Measurements from ENCODE around the gene ZSCAN9.
A peak's percentile ranks its signal among the peaks of the same experiment; 100 is the strongest.

ZSCAN9 gene

DNA sequence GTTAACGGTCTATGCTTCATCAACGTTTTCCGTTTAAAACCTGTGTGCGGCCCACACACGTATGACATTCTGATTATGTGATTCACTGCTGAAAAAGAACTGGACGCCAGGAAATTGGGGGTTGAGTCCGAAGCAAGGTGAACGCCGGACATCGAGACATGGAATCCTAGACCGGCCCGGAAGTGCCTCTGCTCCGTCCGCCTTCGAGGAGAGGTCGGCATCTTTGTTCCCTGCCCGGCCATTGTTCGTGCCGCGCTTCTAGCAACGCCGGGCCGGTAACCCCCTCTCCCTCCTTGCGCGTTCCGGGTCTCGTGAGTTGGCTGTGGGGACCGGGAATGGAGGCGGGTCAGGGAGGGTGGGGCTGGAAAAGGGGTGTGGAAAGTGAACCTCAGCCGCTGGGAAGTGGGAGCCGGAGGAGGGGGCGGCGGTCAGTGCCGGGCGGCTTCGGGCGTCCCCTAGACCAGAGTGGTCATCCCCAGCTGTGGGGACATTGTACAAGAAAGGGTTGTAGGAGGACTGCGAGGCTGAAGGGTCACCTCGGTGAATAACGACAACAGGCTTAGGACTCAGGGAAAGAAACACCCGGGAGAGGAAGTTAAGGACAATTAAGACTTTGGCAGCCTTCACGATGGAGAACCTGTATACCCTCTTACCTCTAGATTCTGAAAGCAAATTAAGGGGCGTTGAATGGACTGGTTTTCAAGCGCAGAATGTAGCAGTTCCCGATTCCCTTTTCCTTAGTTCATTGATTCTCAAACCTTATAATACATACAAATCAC is at the start of gene ZSCAN9:
TSS of gene ZSCAN9 (plus strand) at position 220 of the 779 bp plus-strand sequence. CDS start 1,810 bp downstream, outside the sequence.
- H3K27ac Mint-ChIP-seq, result peak within 1 kb of the TSS; percentile 92
- peaks cover 20 to 27% of the 10 kb centered on the region in 2 donors for H3K36me3 Mint-ChIP-seq
- peak within 1 kb of the TSS; percentile 90 to 93 for H3K4me3 Mint-ChIP-seq
- no peaks in the 10 kb centered on the region for H3K9me3 Mint-ChIP-seq
- DNase-seq, result peak; percentile 70
- ATAC-seq (replicated peaks), result peak; percentile 98
- peaks cover 7 to 16% of the 10 kb centered on the region in 2 donors for H3K27me3 Mint-ChIP-seq
- peaks cover 18 to 28% of the 10 kb centered on the region in 2 donors for H3K4me1 Mint-ChIP-seq

- no peaks in the 10 kb centered on the region for H3K4me1 Mint-ChIP-seq
- peaks cover 5 to 9% of the 10 kb centered on the region in 2 donors for H3K9me3 Mint-ChIP-seq
- H3K27ac Mint-ChIP-seq, result no peak overlapping the region
- no peak for ATAC-seq (replicated peaks)
- H3K27me3 Mint-ChIP-seq, result peaks cover 31 to 39% of the 10 kb centered on the region in 2 donors
- H3K36me3 Mint-ChIP-seq, result peaks cover 8 to 11% of the 10 kb centered on the region in 2 donors
- no peak overlapping the region for H3K4me3 Mint-ChIP-seq
- no peak for DNase-seq
Observed at GRCh38 chr6:28176373-28176772, 48.7 kb upstream of the ZSCAN9 start.

- H3K27me3 Mint-ChIP-seq, result peaks cover 25 to 43% of the 10 kb centered on the region in 2 donors
Observed at GRCh38 chr6:28182255-28182654, 42.8 kb upstream of the ZSCAN9 start.

DNA sequence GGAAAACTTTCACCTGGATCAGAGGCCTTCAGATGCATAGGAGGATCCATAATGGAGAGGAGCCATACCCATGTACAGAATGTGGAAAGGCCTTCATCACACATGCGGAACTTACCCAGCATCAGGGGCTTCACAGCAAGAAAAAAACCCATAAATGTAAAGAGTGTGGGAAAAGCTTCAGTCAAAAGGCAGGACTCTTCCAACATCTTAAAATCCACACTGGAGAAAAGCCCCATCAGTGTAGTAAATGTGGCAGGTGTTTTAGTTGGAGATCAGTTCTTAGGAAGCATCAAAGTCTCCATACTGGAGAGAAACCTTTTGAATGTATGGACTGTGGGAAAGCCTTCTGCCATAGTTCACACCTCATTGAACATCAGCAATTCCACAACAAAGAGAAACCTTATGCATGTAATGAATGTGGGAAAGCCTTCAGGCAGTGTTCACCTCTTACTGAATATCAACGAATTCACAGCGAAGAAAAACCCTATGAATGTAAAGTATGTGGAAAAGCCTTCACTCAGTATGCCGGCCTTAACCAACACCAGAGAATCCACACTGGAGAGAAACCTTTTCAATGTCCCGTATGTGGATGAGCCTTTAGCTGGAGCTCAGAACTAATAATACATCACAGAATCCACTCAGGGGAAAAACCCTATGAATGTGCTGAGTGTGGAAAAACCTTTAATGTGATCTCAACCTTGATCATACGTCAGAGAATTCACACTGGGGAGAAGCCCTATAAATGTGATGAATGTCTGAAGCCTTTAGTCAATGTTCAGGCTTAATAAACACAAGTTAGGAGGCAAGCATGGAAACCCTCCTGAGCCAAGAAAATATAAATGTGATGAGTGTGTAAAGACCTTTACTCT is 36.7 kb upstream of the ZSCAN9 start:
- no peaks in the 10 kb centered on the region for H3K4me1 Mint-ChIP-seq
- H3K9me3 Mint-ChIP-seq, result peaks cover 24 to 30% of the 10 kb centered on the region in 2 donors

More at GRCh38 chr6:28182255-28182654, 42.8 kb upstream of the ZSCAN9 start:
- H3K4me3 Mint-ChIP-seq, result no peak overlapping the region
- H3K27ac Mint-ChIP-seq, result no peak overlapping the region
- DNase-seq, result no peak
- H3K9me3 Mint-ChIP-seq, result peaks cover 16 to 19% of the 10 kb centered on the region in 2 donors
- peaks cover 0 to 3% of the 10 kb centered on the region in 2 donors for H3K36me3 Mint-ChIP-seq
- no peak for ATAC-seq (replicated peaks)
- H3K4me1 Mint-ChIP-seq, result no peaks in the 10 kb centered on the region

DNA sequence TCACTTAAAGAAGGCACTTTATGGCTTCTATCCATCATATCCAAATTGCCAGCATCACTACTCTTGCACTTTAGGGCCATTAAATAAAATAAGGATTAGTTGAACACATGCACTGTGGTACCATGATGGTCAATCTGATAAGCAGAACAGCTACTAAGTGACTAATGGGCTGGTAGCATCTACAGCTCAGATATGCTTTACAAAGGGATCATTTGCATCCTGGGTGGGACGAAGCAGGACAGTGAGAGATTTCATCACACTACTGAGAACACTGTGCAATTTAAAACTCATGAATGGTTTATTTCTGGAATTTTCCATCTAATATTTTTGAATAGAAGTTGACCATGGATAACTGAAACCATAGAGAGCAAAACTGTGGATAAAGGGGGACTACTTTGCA is 25.1 kb upstream of the ZSCAN9 start:
- Mint-ChIP-seq H3K9me3 (peaks cover 26 to 27% of the 10 kb centered on the region in 2 donors), H3K27ac (no peak overlapping the region), H3K36me3 (peaks cover 8 to 17% of the 10 kb centered on the region in 2 donors), H3K27me3 (peaks cover 54 to 57% of the 10 kb centered on the region in 2 donors), H3K4me1 (no peaks in the 10 kb centered on the region), H3K4me3 (no peak overlapping the region)
- ATAC-seq (replicated peaks), result no peak
- DNase-seq, result no peak

More for the DNA sequence above, 36.7 kb upstream of the ZSCAN9 start:
- H3K4me3 Mint-ChIP-seq, result no peak overlapping the region
- ATAC-seq (replicated peaks) (no peak), DNase-seq (no peak)
- H3K36me3 Mint-ChIP-seq, result peaks cover 0 to 5% of the 10 kb centered on the region in 2 donors
- H3K27me3 Mint-ChIP-seq, result peaks cover 3 to 6% of the 10 kb centered on the region in 2 donors
- no peak overlapping the region for H3K27ac Mint-ChIP-seq

- H3K27me3 Mint-ChIP-seq, result peaks cover 60% of the 10 kb centered on the region in 2 donors
- H3K9me3 Mint-ChIP-seq, result peaks cover 15 to 16% of the 10 kb centered on the region in 2 donors
- DNase-seq (no peak), ATAC-seq (replicated peaks) (no peak)
- no peak overlapping the region for H3K27ac Mint-ChIP-seq
- H3K36me3 Mint-ChIP-seq, result peaks cover 2 to 12% of the 10 kb centered on the region in 2 donors
- no peak overlapping the region for H3K4me3 Mint-ChIP-seq
- peaks cover 9 to 12% of the 10 kb centered on the region in 2 donors for H3K4me1 Mint-ChIP-seq
Observed at GRCh38 chr6:28203201-28203600, 21.9 kb upstream of the ZSCAN9 start.

- DNase-seq (no peak), ATAC-seq (replicated peaks) (no peak)
- peaks cover 5 to 8% of the 10 kb centered on the region in 2 donors for H3K9me3 Mint-ChIP-seq
- H3K27me3 Mint-ChIP-seq, result peaks cover 50 to 59% of the 10 kb centered on the region in 2 donors
- H3K4me1 Mint-ChIP-seq, result peaks cover 12 to 15% of the 10 kb centered on the region in 2 donors
- H3K27ac Mint-ChIP-seq, result no peak overlapping the region
- H3K4me3 Mint-ChIP-seq, result no peak overlapping the region
- peaks cover 0 to 3% of the 10 kb centered on the region in 2 donors for H3K36me3 Mint-ChIP-seq
Observed at GRCh38 chr6:28205879-28206278, 19.2 kb upstream of the ZSCAN9 start.

- H3K27ac Mint-ChIP-seq, result no peak overlapping the region
- peaks cover 12 to 17% of the 10 kb centered on the region in 2 donors for H3K4me1 Mint-ChIP-seq
- DNase-seq (no peak), ATAC-seq (replicated peaks) (no peak)
- H3K9me3 Mint-ChIP-seq, result peaks cover 5 to 8% of the 10 kb centered on the region in 2 donors
- peaks cover 48 to 65% of the 10 kb centered on the region in 2 donors for H3K27me3 Mint-ChIP-seq
- no peak overlapping the region for H3K4me3 Mint-ChIP-seq
- peaks cover 0 to 3% of the 10 kb centered on the region in 2 donors for H3K36me3 Mint-ChIP-seq
Observed at GRCh38 chr6:28206527-28206926, 18.5 kb upstream of the ZSCAN9 start.

DNA sequence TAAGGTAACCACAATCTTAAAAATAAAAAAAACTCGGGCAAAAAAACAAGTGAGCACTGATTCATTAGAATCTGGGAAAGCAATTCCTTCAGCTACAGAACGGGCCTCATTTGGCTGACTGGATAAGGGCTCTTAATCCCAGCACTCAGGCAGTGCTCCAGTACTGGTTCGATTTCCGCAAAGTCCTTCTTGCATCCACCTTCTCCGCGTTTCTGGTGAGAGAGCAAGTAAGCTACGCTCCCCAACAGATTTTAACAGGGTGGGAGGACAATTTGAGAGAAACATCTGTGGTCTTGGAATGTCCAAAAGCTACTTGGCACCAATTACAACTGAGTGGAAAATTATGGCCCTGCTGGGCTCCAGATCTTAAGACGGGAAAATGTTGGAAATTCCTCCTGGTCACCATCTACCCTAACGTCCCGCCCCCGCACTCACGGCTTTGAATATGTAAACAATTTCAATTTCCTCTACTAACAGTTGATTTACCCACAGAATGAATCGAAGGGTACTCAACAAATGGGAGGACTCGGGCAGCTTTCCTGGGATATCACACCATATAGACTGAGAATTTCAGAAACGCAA is 18.1 kb upstream of the ZSCAN9 start:
- Mint-ChIP-seq H3K4me3 (peak overlapping the region; percentile 84 to 88), H3K27ac (no peak overlapping the region), H3K9me3 (peaks cover 5 to 9% of the 10 kb centered on the region in 2 donors), H3K36me3 (peaks cover 0 to 3% of the 10 kb centered on the region in 2 donors), H3K4me1 (peaks cover 15 to 21% of the 10 kb centered on the region in 2 donors), H3K27me3 (peaks cover 53 to 70% of the 10 kb centered on the region in 2 donors)
- ATAC-seq (replicated peaks), result no peak
- no peak for DNase-seq

DNA sequence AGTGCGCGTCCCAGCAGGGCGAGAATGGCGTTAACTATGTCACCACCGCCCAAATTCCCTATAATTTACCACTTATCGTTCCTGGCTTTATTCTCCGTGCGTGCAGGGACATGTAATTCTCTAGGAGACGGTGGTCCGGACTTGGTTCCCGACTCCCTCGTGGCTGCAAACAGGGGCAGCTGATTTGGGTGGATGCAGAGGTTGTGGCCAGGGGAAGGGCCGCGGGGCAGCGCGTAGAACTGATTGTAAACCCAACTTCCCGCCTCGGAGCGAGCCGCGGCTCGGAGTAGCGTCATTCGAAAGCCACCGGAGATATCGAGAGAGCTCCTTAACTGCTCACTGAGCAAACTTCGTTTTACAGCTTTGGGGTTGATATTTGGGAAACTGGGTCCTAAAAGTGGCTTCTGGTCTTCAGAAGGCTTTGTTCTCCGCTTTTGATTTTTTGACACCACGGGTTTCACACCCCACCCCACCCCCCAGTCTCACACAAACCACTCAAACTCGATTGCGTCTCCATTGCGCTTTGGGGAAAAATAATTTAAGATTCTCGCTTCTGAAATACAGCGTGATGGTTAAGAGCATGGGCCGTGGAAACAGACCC is 17.5 kb upstream of the ZSCAN9 start:
- ATAC-seq (replicated peaks), result peak; percentile 45 to 69
- H3K27me3 Mint-ChIP-seq, result peaks cover 58 to 76% of the 10 kb centered on the region in 2 donors
- H3K27ac Mint-ChIP-seq, result peak overlapping the region; percentile 70
- DNase-seq, result no peak
- H3K4me3 Mint-ChIP-seq, result peak overlapping the region; percentile 84 to 88
- H3K36me3 Mint-ChIP-seq, result peaks cover 0 to 3% of the 10 kb centered on the region in 2 donors
- H3K4me1 Mint-ChIP-seq, result peaks cover 19 to 27% of the 10 kb centered on the region in 2 donors
- H3K9me3 Mint-ChIP-seq, result peaks cover 5 to 9% of the 10 kb centered on the region in 2 donors

DNA sequence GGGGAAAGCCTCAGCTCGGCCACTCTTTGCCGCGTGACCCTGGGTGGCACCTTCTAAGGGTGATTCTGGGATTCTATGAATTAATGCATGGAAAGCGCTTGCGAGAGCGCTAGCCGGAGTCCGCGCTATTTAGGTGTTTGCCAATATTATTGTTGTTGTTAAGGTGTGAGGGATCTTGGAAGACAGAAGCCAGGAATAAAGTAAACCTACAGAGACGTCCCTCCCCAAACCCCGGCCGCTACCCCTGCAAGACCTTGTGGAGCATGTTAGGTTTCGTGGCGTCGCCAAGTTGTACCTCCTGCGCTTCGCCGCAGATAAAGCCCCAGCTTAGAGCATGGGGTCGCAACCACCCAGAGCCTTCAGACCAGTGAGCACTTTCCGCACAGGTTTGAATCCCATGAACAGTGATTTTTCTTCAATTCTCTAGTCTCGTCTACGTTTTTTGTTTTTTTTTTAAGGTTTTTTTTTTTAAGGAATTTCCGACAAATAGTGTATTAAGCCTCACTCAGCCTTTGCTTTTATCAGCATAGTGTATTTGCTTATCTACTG is 16.9 kb upstream of the ZSCAN9 start:
- ATAC-seq (replicated peaks), result no peak
- Mint-ChIP-seq H3K9me3 (peaks cover 5 to 9% of the 10 kb centered on the region in 2 donors), H3K4me1 (peaks cover 24 to 33% of the 10 kb centered on the region in 2 donors), H3K27me3 (peaks cover 64 to 82% of the 10 kb centered on the region in 2 donors), H3K36me3 (peaks cover 0 to 3% of the 10 kb centered on the region in 2 donors), H3K27ac (peak overlapping the region; percentile 51), H3K4me3 (peak overlapping the region; percentile 84 to 88)
- no peak for DNase-seq

DNA sequence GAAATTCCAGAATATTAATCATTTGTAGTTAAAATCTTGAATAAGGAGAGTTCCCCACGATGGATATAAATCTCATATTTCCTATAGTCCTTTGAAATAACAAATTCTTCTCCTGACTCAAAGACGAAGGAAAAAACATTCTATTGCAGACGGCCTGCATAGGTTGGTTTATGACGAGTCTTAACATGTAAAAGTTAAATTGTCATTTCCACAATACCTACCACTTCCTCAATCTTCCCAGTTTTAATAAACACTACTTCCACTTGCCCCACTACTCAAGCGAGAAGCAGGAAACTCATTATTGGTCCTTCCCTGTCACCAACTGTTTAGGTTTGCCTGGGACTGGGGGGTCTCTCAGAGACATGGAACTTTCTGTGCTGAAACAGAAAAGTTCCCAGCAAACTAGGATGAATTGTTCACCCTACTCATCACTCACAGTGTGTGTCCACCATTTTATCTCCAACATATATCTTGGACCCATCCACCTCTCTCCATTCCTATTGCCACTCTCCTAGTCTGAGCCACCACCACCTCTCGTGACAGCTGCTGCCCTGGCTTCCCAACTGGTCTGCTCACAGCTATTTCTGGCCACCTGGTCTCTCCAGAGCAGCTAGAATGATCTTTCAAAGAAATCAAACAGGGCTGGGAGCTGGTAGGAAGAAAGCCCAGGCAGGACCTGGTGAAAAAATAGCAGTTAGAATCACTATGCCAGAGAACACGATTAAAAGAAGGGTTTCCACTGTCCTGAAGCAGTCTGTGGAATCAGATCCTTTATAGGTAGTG is 15.1 kb upstream of the ZSCAN9 start:
- ATAC-seq (replicated peaks), result no peak
- Mint-ChIP-seq H3K4me3 (no peak overlapping the region), H3K9me3 (peaks cover 3 to 9% of the 10 kb centered on the region in 2 donors)

More for the DNA sequence above, 15.1 kb upstream of the ZSCAN9 start:
- Mint-ChIP-seq H3K4me1 (peaks cover 24 to 35% of the 10 kb centered on the region in 2 donors), H3K27me3 (peaks cover 65 to 90% of the 10 kb centered on the region in 2 donors), H3K27ac (no peak overlapping the region), H3K36me3 (peaks cover 0 to 3% of the 10 kb centered on the region in 2 donors)
- no peak for DNase-seq

Measured in stimulated activated naive B cell treated with anti-CD40 and anti-IgM and Interleukin-4, amounts not matched to agents 10 μg/mL and 1 μg/mL and 100 μg/mL, for 72 hours (primary cell).